ENCODE results near the gene TM4SF20. TPM values are rescaled to one million over a fixed set of nuclear protein-coding genes. Genes with fewer than 3 reads are reported as not detected.

Gene TM4SF20
- total RNA-seq, 2 experiments from 2014 or later = not detected

DNA sequence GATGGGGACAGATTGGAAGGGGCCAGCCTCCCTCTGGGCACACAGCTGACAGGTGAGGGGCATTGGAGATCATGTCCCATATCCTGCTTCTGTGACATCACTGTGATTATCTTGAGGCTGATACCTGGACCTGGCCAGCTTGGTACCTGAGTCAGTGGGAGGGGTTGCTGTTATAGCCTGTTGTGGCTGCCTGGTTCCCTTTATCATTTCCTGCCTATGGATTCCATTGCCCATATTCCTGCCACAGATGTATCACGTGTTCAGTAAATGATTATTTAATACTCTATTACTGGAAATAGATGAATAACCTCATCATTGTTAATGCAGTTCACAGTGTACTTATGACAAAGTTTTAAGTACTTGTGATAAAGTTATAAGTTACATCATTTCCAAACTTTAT lies 16.4 kb upstream of the TM4SF20 start:
- no peaks in the 10 kb centered on the region for H3K36me3 ChIP-seq (ENCODE audit: insufficient read depth, low read length)
- H3K27ac ChIP-seq (ENCODE audit: low read depth, low read length, poor library complexity, severe bottlenecking) = no peak overlapping the region
- no peaks in the 10 kb centered on the region for H3K4me1 ChIP-seq (ENCODE audit: insufficient read depth, low read length, poor library complexity, severe bottlenecking)
- H3K4me3 ChIP-seq (ENCODE audit: low read depth, low read length, poor library complexity, severe bottlenecking) = no peak overlapping the region
- intact Hi-C loops (cut with micrococcal nuclease; ENCODE audit: unreplicated experiment) = no loop called here
- no peak overlapping the region for H3K4me2 ChIP-seq (ENCODE audit: low read length)
- CTCF ChIA-PET (ENCODE audit: unreplicated experiment) = no interaction called here
- no peak for DNase-seq (ENCODE audit: low spot score)
- no peak overlapping the region for H2AFZ ChIP-seq (ENCODE audit: low read length)
- BruUV-seq (replicated peaks) = no TSS peak
- no peak for TF ChIP-seq CTCF (conservative IDR thresholded peaks at IDR 0.05; ENCODE audit: low read length)
- no peaks in the 10 kb centered on the region for H4K20me1 ChIP-seq (ENCODE audit: insufficient read depth, low read length)
- H3K9me2 ChIP-seq (ENCODE audit: insufficient read depth, low read length) = no peaks in the 10 kb centered on the region
- H3K79me2 ChIP-seq (ENCODE audit: insufficient read depth, low read depth, low read length) = no peaks in the 10 kb centered on the region
- POLR2A ChIA-PET = interaction anchor here (0.6 kb wide), 1 partner anchor 918 kb away, joined by 4 read pairs; no protein-coding TSS in a partner anchor
- no peaks in the 10 kb centered on the region for H3K9me3 ChIP-seq (ENCODE audit: low read length)

DNA sequence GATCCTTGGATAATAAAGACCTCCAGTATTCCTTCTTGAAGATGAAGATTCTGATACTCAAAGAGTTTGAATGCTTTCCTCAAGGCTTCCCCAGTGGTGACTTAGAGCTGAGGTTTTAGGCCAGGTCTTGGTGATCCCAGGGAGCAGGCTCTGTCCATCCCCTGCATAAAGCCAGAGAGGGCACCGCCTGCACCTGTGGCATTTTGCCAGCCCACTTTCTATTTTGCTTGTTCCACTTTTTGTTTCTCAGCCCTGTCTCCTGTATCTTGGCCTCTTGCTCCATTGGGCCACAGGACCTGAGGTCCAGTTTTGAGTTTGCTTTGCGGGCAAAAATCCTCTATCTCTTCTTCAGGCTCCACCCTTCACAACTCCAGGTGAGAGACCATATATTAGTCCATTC lies 15.3 kb upstream of the TM4SF20 start:
- H3K4me3 ChIP-seq (ENCODE audit: low read depth, low read length, poor library complexity, severe bottlenecking) = no peak overlapping the region
- H3K4me1 ChIP-seq (ENCODE audit: insufficient read depth, low read length, poor library complexity, severe bottlenecking) = no peaks in the 10 kb centered on the region
- DNase-seq (ENCODE audit: low spot score) = no peak
- H3K4me2 ChIP-seq (ENCODE audit: low read length) = no peak overlapping the region
- POLR2A ChIA-PET = interaction anchor here (1.4 kb wide), 1 partner anchor 15 kb away, joined by 5 read pairs; the partner anchor contains the start of gene TM4SF20
- H3K9me2 ChIP-seq (ENCODE audit: insufficient read depth, low read length) = no peaks in the 10 kb centered on the region
- no peaks in the 10 kb centered on the region for H3K36me3 ChIP-seq (ENCODE audit: insufficient read depth, low read length)
- no peaks in the 10 kb centered on the region for H3K9me3 ChIP-seq (ENCODE audit: low read length)
- TF ChIP-seq EZH2phosphoT487 (IDR thresholded peaks at IDR 0.05; ENCODE audit: borderline replicate concordance, low read depth, low read length) (no peak), CTCF (conservative IDR thresholded peaks at IDR 0.05; ENCODE audit: low read length) (no peak)
- no peak overlapping the region for H3K27ac ChIP-seq (ENCODE audit: low read depth, low read length, poor library complexity, severe bottlenecking)
- H4K20me1 ChIP-seq (ENCODE audit: insufficient read depth, low read length) = no peaks in the 10 kb centered on the region
- H2AFZ ChIP-seq (ENCODE audit: low read length) = no peak overlapping the region
- BruUV-seq (replicated peaks) = no TSS peak
- intact Hi-C loops (cut with micrococcal nuclease; ENCODE audit: unreplicated experiment) = no loop called here
- CTCF ChIA-PET (ENCODE audit: unreplicated experiment) = no interaction called here
- H3K79me2 ChIP-seq (ENCODE audit: insufficient read depth, low read depth, low read length) = no peaks in the 10 kb centered on the region

- DNase-seq (ENCODE audit: low spot score) = no peak
- H4K20me1 ChIP-seq (ENCODE audit: insufficient read depth, low read length) = no peaks in the 10 kb centered on the region
- H3K4me2 ChIP-seq (ENCODE audit: low read length) = no peak overlapping the region
- no peaks in the 10 kb centered on the region for H3K4me1 ChIP-seq (ENCODE audit: insufficient read depth, low read length, poor library complexity, severe bottlenecking)
- no TSS peak for BruUV-seq (replicated peaks)
- ChIA-PET POLR2A (interaction anchor here (1.1 kb wide), 1 partner anchor 55 kb away, joined by 3 read pairs; no protein-coding TSS in a partner anchor), CTCF (ENCODE audit: unreplicated experiment) (no interaction called here)
- TF ChIP-seq CTCF (conservative IDR thresholded peaks at IDR 0.05; ENCODE audit: low read length) (no peak), EZH2phosphoT487 (IDR thresholded peaks at IDR 0.05; ENCODE audit: borderline replicate concordance, low read depth, low read length) (no peak)
- no peaks in the 10 kb centered on the region for H3K9me3 ChIP-seq (ENCODE audit: low read length)
- H3K27ac ChIP-seq (ENCODE audit: low read depth, low read length, poor library complexity, severe bottlenecking) = no peak overlapping the region
- no peaks in the 10 kb centered on the region for H3K79me2 ChIP-seq (ENCODE audit: insufficient read depth, low read depth, low read length)
- intact Hi-C loops (cut with micrococcal nuclease; ENCODE audit: unreplicated experiment) = no loop called here
- H3K4me3 ChIP-seq (ENCODE audit: low read depth, low read length, poor library complexity, severe bottlenecking) = no peak overlapping the region
- no peaks in the 10 kb centered on the region for H3K9me2 ChIP-seq (ENCODE audit: insufficient read depth, low read length)
- H2AFZ ChIP-seq (ENCODE audit: low read length) = no peak overlapping the region
- H3K36me3 ChIP-seq (ENCODE audit: insufficient read depth, low read length) = no peaks in the 10 kb centered on the region
Measured at GRCh38 chr2:227390468-227391256, 11.6 kb upstream of the TM4SF20 start.

All from OCI-LY7 (cell line).